ENCODE data around the gene SRRD. TPM values are rescaled to one million over a fixed set of nuclear protein-coding genes. Genes with fewer than 3 reads are reported as not detected.

SRRD gene
- total and polyA plus RNA-seq, 10 donors = 9.9 to 21.1 (median 17.9) TPM

- intact Hi-C loops (cut with DNase I; ENCODE audit: low total_unique reads) = no loop called here
These were observed 33.1 kb upstream of the SRRD start for GRCh38 chr22:26450453-26451185.

GRCh38 chr22:26452236-26453016 lies 31.3 kb upstream of the SRRD start:
- Histone ChIP-seq H3K36me3 (peaks cover 2 to 73% (median 50%) of the 10 kb centered on the region in 6 donors), H3K9me3 (no peaks in the 10 kb centered on the region)

More at GRCh38 chr22:26450453-26451185, 33.1 kb upstream of the SRRD start:
- H3K9me3 ChIP-seq = no peaks in the 10 kb centered on the region
- TF ChIP-seq CTCF (IDR thresholded peaks at IDR 0.05 in 8 of 11, conservative IDR thresholded peaks at IDR 0.05 in 3 of 11) = no peak
- no peak for TF ChIP-seq POLR2A (IDR thresholded peaks at IDR 0.05)
- no peak for TF ChIP-seq POLR2AphosphoS5 (IDR thresholded peaks at IDR 0.05)
- H3K4me1 ChIP-seq = no peaks in the 10 kb centered on the region
- DNase-seq = no peak
- no peaks in the 10 kb centered on the region for H3K27me3 ChIP-seq (replicated peaks in 1 of 7)
- H3K27ac ChIP-seq = no peak overlapping the region
- H3K36me3 ChIP-seq = peaks cover 0 to 63% (median 37%) of the 10 kb centered on the region in 6 donors
- WGBS, 5 donors = 73 to 88% (median 79%) methylated on average over 9 of the region's 9 CpGs
- no peak overlapping the region for H3K4me3 ChIP-seq

GRCh38 chr22:26453216-26453615 lies 30.5 kb upstream of the SRRD start:
- H3K36me3 ChIP-seq = peaks cover 6 to 81% (median 58%) of the 10 kb centered on the region in 6 donors
- H3K27me3 ChIP-seq (replicated peaks in 1 of 7) = no peaks in the 10 kb centered on the region
- no peaks in the 10 kb centered on the region for H3K9me3 ChIP-seq
- no peak overlapping the region for H3K27ac ChIP-seq
- 93 to 95% (median 94%) methylated on average over 9 of the region's 9 CpGs for WGBS, 5 donors
- intact Hi-C loops (cut with DNase I; ENCODE audit: low total_unique reads) = no loop called here
- H3K4me1 ChIP-seq = no peaks in the 10 kb centered on the region
- no peak for DNase-seq
- TF ChIP-seq POLR2AphosphoS5 (IDR thresholded peaks at IDR 0.05) (no peak), POLR2A (IDR thresholded peaks at IDR 0.05) (no peak), CTCF (IDR thresholded peaks at IDR 0.05 in 8 of 11, conservative IDR thresholded peaks at IDR 0.05 in 3 of 11) (no peak)
- H3K4me3 ChIP-seq = no peak overlapping the region

More at GRCh38 chr22:26452236-26453016, 31.3 kb upstream of the SRRD start:
- no peak overlapping the region for H3K4me3 ChIP-seq
- H3K4me1 ChIP-seq = no peaks in the 10 kb centered on the region
- WGBS, 5 donors = 94 to 96% (median 96%) methylated on average over 16 to 23 of the region's 23 CpGs
- no peaks in the 10 kb centered on the region for H3K27me3 ChIP-seq (replicated peaks in 1 of 7)
- no peak overlapping the region for H3K27ac ChIP-seq
- intact Hi-C loops (cut with DNase I; ENCODE audit: low total_unique reads) = no loop called here
- no peak for TF ChIP-seq CTCF (IDR thresholded peaks at IDR 0.05 in 8 of 11, conservative IDR thresholded peaks at IDR 0.05 in 3 of 11)
- peak in 1 of 3 donors; percentile 28 for TF ChIP-seq POLR2AphosphoS5 (IDR thresholded peaks at IDR 0.05)
- no peak for DNase-seq

Measured in spleen (tissue), 11 donors.